Activated CD4-positive, alpha-beta memory T cell treated with anti-CD3 and anti-CD28 coated beads for 36 hours (primary cell): Measurements from ENCODE around the gene MKX. TPM values are rescaled to one million over a fixed set of nuclear protein-coding genes. Genes with fewer than 3 reads are reported as not detected.

ENCODE experiments used
- CTCF ChIA-PET: fragments of 350-600 bp; sonication (Branson Sonifier 250); formaldehyde crosslinking; loops from one replicate; lab custom pipeline; 2021; ENCODE audit warnings: antibody characterized with exemption, inconsistent platforms; lab: Charles Lee
- POLR2A ChIA-PET: fragments of 350-600 bp; sonication (Branson Sonifier 250); formaldehyde crosslinking; loops from one replicate; lab custom pipeline; 2021; ENCODE audit warnings: antibody characterized with exemption; lab: Charles Lee
- DNase-seq: peaks from one replicate; pipeline ENCODE4 v3.0.0-alpha.2; 2020
- H3K27ac Mint-ChIP-seq: one replicate; pipeline ENCODE4 v1.8.0; 2021; ENCODE audit warnings: mixed read lengths
- H3K27me3 Mint-ChIP-seq: one replicate; pipeline ENCODE4 v1.8.0; 2021; ENCODE audit warnings: mixed read lengths
- H3K36me3 Mint-ChIP-seq: one replicate; pipeline ENCODE4 v1.8.0; 2021; ENCODE audit warnings: mixed read lengths
- H3K4me1 Mint-ChIP-seq: one replicate; pipeline ENCODE4 v1.8.0; 2021; ENCODE audit warnings: low read depth, mixed read lengths
- H3K4me3 Mint-ChIP-seq: one replicate; pipeline ENCODE4 v1.8.0; 2021; ENCODE audit warnings: mild to moderate bottlenecking, mixed read lengths
- H3K9me3 Mint-ChIP-seq: one replicate; pipeline ENCODE4 v1.8.0; 2021; ENCODE audit warnings: mixed read lengths
- intact Hi-C: fragments of 100-400 bp; cut with micrococcal nuclease; formaldehyde crosslinking; loops from one replicate; pipeline ENCODE4 v1.15.1; 2023
- total RNA-seq, 2 experiments: library from RNA; stranded (reverse); gene quantifications; one replicate each; pipeline ENCODE4 v1.2.3, GENCODE V29; 2021

Gene MKX
- total RNA-seq, 2 experiments from 2014 or later: 0.38 to 0.63 TPM

GRCh38 chr10:27752673-27753237 lies 7.1 kb upstream of the MKX start:
- intact Hi-C loops: no loop called here
- Mint-ChIP-seq H3K27me3 (peaks cover 47% of the 10 kb centered on the region), H3K27ac (no peak overlapping the region), H3K4me3 (no peak overlapping the region), H3K36me3 (no peaks in the 10 kb centered on the region), H3K9me3 (no peaks in the 10 kb centered on the region), H3K4me1 (peaks cover 2% of the 10 kb centered on the region)
- DNase-seq: no peak
- ChIA-PET CTCF (no interaction called here), POLR2A (no interaction called here)

GRCh38 chr10:27748601-27749000 lies 3.0 kb upstream of the MKX start:
- Mint-ChIP-seq H3K9me3 (no peaks in the 10 kb centered on the region), H3K4me3 (no peak overlapping the region), H3K27ac (no peak overlapping the region), H3K27me3 (peaks cover 64% of the 10 kb centered on the region), H3K36me3 (no peaks in the 10 kb centered on the region), H3K4me1 (peaks cover 30% of the 10 kb centered on the region)
- ChIA-PET POLR2A (no interaction called here), CTCF (no interaction called here)
- no peak for DNase-seq
- intact Hi-C loops: loop anchor here (5.0 to 10.0 kb wide), 3 partner anchors 246 to 926 kb away; partner anchors contain the start of genes BAMBI and ODAD2

GRCh38 chr10:27747096-27747451 lies 1.5 kb upstream of the MKX start:
- peak; percentile 16 for DNase-seq
- H3K36me3 Mint-ChIP-seq: no peaks in the 10 kb centered on the region
- H3K4me3 Mint-ChIP-seq: no peak overlapping the region
- H3K27ac Mint-ChIP-seq: no peak overlapping the region
- intact Hi-C loops: loop anchor here (5.0 to 10.0 kb wide), 3 partner anchors 248 to 928 kb away; partner anchors contain the start of genes BAMBI and ODAD2
- peaks cover 31% of the 10 kb centered on the region for H3K4me1 Mint-ChIP-seq
- no peaks in the 10 kb centered on the region for H3K9me3 Mint-ChIP-seq
- ChIA-PET POLR2A (interaction anchor here (1.3 kb wide), 1 partner anchor 243 kb away, joined by 3 read pairs; the partner anchor contains the start of gene RAB18), CTCF (interaction anchor here (1.4 kb wide), 1 partner anchor 431 kb away, joined by 3 read pairs; no protein-coding TSS in a partner anchor)
- peaks cover 58% of the 10 kb centered on the region for H3K27me3 Mint-ChIP-seq

- intact Hi-C loops: loop anchor here (5.0 to 10.0 kb wide), 3 partner anchors 248 to 928 kb away; partner anchors contain the start of genes BAMBI and ODAD2
- POLR2A ChIA-PET: interaction anchor here (1.3 kb wide), 1 partner anchor 242 kb away, joined by 3 read pairs; the partner anchor contains the start of gene RAB18
- CTCF ChIA-PET: interaction anchor here (1.2 to 1.4 kb wide), 2 partner anchors 432 to 433 kb away, joined by 3 to 4 read pairs; no protein-coding TSS in a partner anchor
- H3K9me3 Mint-ChIP-seq: no peaks in the 10 kb centered on the region
- H3K4me1 Mint-ChIP-seq: peaks cover 33% of the 10 kb centered on the region
- no peaks in the 10 kb centered on the region for H3K36me3 Mint-ChIP-seq
- peak overlapping the region; percentile 23 for H3K4me3 Mint-ChIP-seq
- DNase-seq: peak; percentile 40
- no peak overlapping the region for H3K27ac Mint-ChIP-seq
- peaks cover 53% of the 10 kb centered on the region for H3K27me3 Mint-ChIP-seq
Observed at GRCh38 chr10:27746397-27747095, 927 bp upstream of the MKX start.

GRCh38 chr10:27744802-27745731 lies 552 bp downstream of the MKX start:
- intact Hi-C loops: loop anchor here (5.0 to 10.0 kb wide), 5 partner anchors 243 to 930 kb away; partner anchors contain the start of genes BAMBI, ODAD2, RAB18 and WAC
- Mint-ChIP-seq H3K4me3 (peak overlapping the region; percentile 71), H3K27ac (no peak overlapping the region), H3K27me3 (peaks cover 58% of the 10 kb centered on the region), H3K36me3 (no peaks in the 10 kb centered on the region), H3K9me3 (no peaks in the 10 kb centered on the region), H3K4me1 (peaks cover 40% of the 10 kb centered on the region)
- CTCF ChIA-PET: interaction anchor here (4.6 kb wide), 1 partner anchor 496 kb away, joined by 33 read pairs; no protein-coding TSS in a partner anchor
- POLR2A ChIA-PET: no interaction called here
- peak; percentile 28 for DNase-seq

- DNase-seq: peak; percentile 32
- Mint-ChIP-seq H3K4me1 (peaks cover 40% of the 10 kb centered on the region), H3K36me3 (no peaks in the 10 kb centered on the region), H3K27ac (no peak overlapping the region), H3K27me3 (peaks cover 51% of the 10 kb centered on the region), H3K9me3 (no peaks in the 10 kb centered on the region), H3K4me3 (peak overlapping the region; percentile 74)
- CTCF ChIA-PET: interaction anchor here (0.7 to 4.6 kb wide), 4 partner anchors 435 to 554 kb away, joined by 3 to 33 read pairs (median 14); no protein-coding TSS in a partner anchor
- POLR2A ChIA-PET: interaction anchor here (0.6 to 1.1 kb wide), 2 partner anchors 11 to 434 kb away, joined by 4 to 5 read pairs; no protein-coding TSS in a partner anchor
- intact Hi-C loops: loop anchor here (5.0 to 10.0 kb wide), 4 partner anchors 242 to 931 kb away; partner anchors contain the start of genes BAMBI, ODAD2, RAB18 and WAC
Observed at GRCh38 chr10:27743877-27744801, 1.5 kb downstream of the MKX start.

- no peak overlapping the region for H3K27ac Mint-ChIP-seq
Observed at GRCh38 chr10:27743012-27743876, 2.4 kb downstream of the MKX start.

GRCh38 chr10:27742195-27743011 lies 3.2 kb downstream of the MKX start:
- ChIA-PET POLR2A (interaction anchor here (0.6 to 1.0 kb wide), 3 partner anchors 63 to 626 kb away, joined by 3 to 5 read pairs (median 3); no protein-coding TSS in a partner anchor), CTCF (interaction anchor here (0.6 to 4.6 kb wide), 17 partner anchors 16 to 652 kb away, joined by 3 to 33 read pairs (median 3); no protein-coding TSS in a partner anchor)
- Mint-ChIP-seq H3K4me3 (peak overlapping the region; percentile 74), H3K4me1 (peaks cover 39% of the 10 kb centered on the region), H3K9me3 (no peaks in the 10 kb centered on the region), H3K27me3 (peaks cover 49% of the 10 kb centered on the region), H3K36me3 (no peaks in the 10 kb centered on the region), H3K27ac (no peak overlapping the region)
- intact Hi-C loops: loop anchor here (1.0 to 10.0 kb wide), 9 partner anchors 240 to 932 kb away; partner anchors contain the start of genes BAMBI, MPP7, ODAD2 and RAB18
- peak; percentile 91 for DNase-seq

More at GRCh38 chr10:27743012-27743876, 2.4 kb downstream of the MKX start:
- Mint-ChIP-seq H3K27me3 (peaks cover 51% of the 10 kb centered on the region), H3K4me3 (peak overlapping the region; percentile 74), H3K9me3 (no peaks in the 10 kb centered on the region), H3K4me1 (peaks cover 39% of the 10 kb centered on the region), H3K36me3 (no peaks in the 10 kb centered on the region)
- DNase-seq: peak; percentile 53
- POLR2A ChIA-PET: interaction anchor here (1.0 to 1.1 kb wide), 2 partner anchors 435 to 625 kb away, joined by 3 to 5 read pairs; no protein-coding TSS in a partner anchor
- CTCF ChIA-PET: interaction anchor here (0.6 to 4.6 kb wide), 9 partner anchors 17 to 651 kb away, joined by 3 to 33 read pairs (median 4); no protein-coding TSS in a partner anchor
- intact Hi-C loops: loop anchor here (5.0 to 10.0 kb wide), 4 partner anchors 241 to 932 kb away; partner anchors contain the start of genes BAMBI, ODAD2, RAB18 and WAC
